HepG2 (cell line): ENCODE data around the gene NELFCD. TPM values are rescaled to one million over a fixed set of nuclear protein-coding genes. Genes with fewer than 3 reads are reported as not detected.

Source experiments
- CBX5 ChIP-seq: sonication (generic); formaldehyde crosslinking; IDR thresholded peaks from 2 replicates; pipeline ENCODE4 v1.4.0; 2020; ENCODE audit warnings: missing genetic modification reagents, borderline replicate concordance
- FOXM1 ChIP-seq: sonication (generic); formaldehyde crosslinking; IDR thresholded peaks from 2 replicates; pipeline ENCODE4 v1.5.0; 2020; ENCODE audit warnings: missing genetic modification reagents
- GFI1 ChIP-seq: sonication (generic); formaldehyde crosslinking; IDR thresholded peaks from 2 replicates; pipeline ENCODE4 v1.5.0; 2020; ENCODE audit warnings: missing genetic modification reagents, mild to moderate bottlenecking, borderline replicate concordance
- IKZF5 ChIP-seq: IDR thresholded peaks from 2 replicates; pipeline ENCODE4 v1.6.1; 2018; ENCODE audit warnings: missing genetic modification reagents, mild to moderate bottlenecking, missing compliant biosample characterization
- LBX2 ChIP-seq: sonication (generic); formaldehyde crosslinking; IDR thresholded peaks from 2 replicates; pipeline ENCODE4 v1.5.0; 2020; ENCODE audit warnings: missing genetic modification reagents, mild to moderate bottlenecking, borderline replicate concordance
- POGZ ChIP-seq: sonication (generic); formaldehyde crosslinking; IDR thresholded peaks from 2 replicates; pipeline ENCODE4 v1.4.0; 2020; ENCODE audit warnings: mild to moderate bottlenecking, missing genetic modification reagents
- RAD51 ChIP-seq: fragments of 450-650 bp; IDR thresholded peaks from 2 replicates; pipeline ENCODE4 v1.6.1; 2016; ENCODE audit warnings: borderline replicate concordance
- RFXANK ChIP-seq: IDR thresholded peaks from 2 replicates; pipeline ENCODE4 v1.6.1; 2016
- RORA ChIP-seq: sonication (generic); formaldehyde crosslinking; IDR thresholded peaks from 2 replicates; pipeline ENCODE4 v1.5.0; 2020; ENCODE audit warnings: mild to moderate bottlenecking, missing genetic modification reagents, moderate library complexity
- SUZ12 ChIP-seq: fragments of 150-350 bp; IDR thresholded peaks from 2 replicates; pipeline ENCODE4 v1.6.1; 2014; ENCODE audit warnings: low read depth, low read length
- TERF1 ChIP-seq: sonication (generic); formaldehyde crosslinking; IDR thresholded peaks from 2 replicates; pipeline ENCODE4 v1.8.0; 2022; ENCODE audit warnings: mild to moderate bottlenecking, missing genetic modification reagents, moderate library complexity
- USF2 ChIP-seq, 2 experiments: sonication (generic) in 1 of 2; formaldehyde crosslinking in 1 of 2; IDR thresholded peaks; 2 replicates each; pipeline versions ENCODE4 v1.5.1 to v1.6.1; 2011 to 2020; ENCODE audit warnings: borderline replicate concordance in 1 of 2, low read depth in 1 of 2, low read length in 1 of 2, mild to moderate bottlenecking in 1 of 2, missing genetic modification reagents in 1 of 2, moderate library complexity in 1 of 2
- YY1 ChIP-seq: IDR thresholded peaks from 2 replicates; pipeline ENCODE4 v1.6.1; 2011; ENCODE audit warnings: low read length, low read depth, moderate library complexity, mild to moderate bottlenecking; ENCODE audit not compliant: insufficient read depth, insufficient replicate concordance
- ZBTB21 ChIP-seq: sonication (generic); formaldehyde crosslinking; IDR thresholded peaks from 2 replicates; pipeline ENCODE4 v1.4.0; 2020; ENCODE audit warnings: missing genetic modification reagents
- ZBTB25 ChIP-seq: IDR thresholded peaks from 2 replicates; pipeline ENCODE4 v1.6.1; 2018; ENCODE audit warnings: missing genetic modification reagents
- ZBTB8A ChIP-seq: sonication (generic); formaldehyde crosslinking; IDR thresholded peaks from 2 replicates; pipeline ENCODE4 v1.4.0; 2020; ENCODE audit warnings: mild to moderate bottlenecking, low read depth, missing genetic modification reagents, borderline replicate concordance
- ZNF281 ChIP-seq: sonication (generic); formaldehyde crosslinking; IDR thresholded peaks from 2 replicates; pipeline ENCODE4 v1.4.0; 2020; ENCODE audit warnings: missing genetic modification reagents, borderline replicate concordance
- ZNF546 ChIP-seq: sonication (generic); formaldehyde crosslinking; conservative IDR thresholded peaks from 2 replicates; pipeline ENCODE4 v1.8.1; 2023; ENCODE audit warnings: mild to moderate bottlenecking, missing genetic modification reagents
- ZNF891 ChIP-seq: sonication (generic); formaldehyde crosslinking; IDR thresholded peaks from 2 replicates; pipeline ENCODE4 v1.5.0; 2020; ENCODE audit warnings: mild to moderate bottlenecking, missing genetic modification reagents
- polyA plus RNA-seq, 8 experiments: library from polyadenylated mRNA; depleted of rRNA in 3 of 8; stranded (reverse) in 7 of 8; unstranded in 1 of 8; fragments of >200 nt; fragmentation: Illumina TruSeq in 4 of 8; extraction: Trizol in 4 of 8; gene quantifications; 2 replicates each; pipeline versions ENCODE4 v1.2.1 to v1.2.3, GENCODE V29; 2011 to 2016; ENCODE audit warnings: low read depth in 4 of 8, missing spikeins in 1 of 8, mixed read lengths in 1 of 8; ENCODE audit not compliant: insufficient read depth in 1 of 8
- total RNA-seq, 5 experiments: library from RNA; depleted of rRNA; stranded (reverse); fragments of >200 nt; fragmentation: Illumina TruSeq; extraction: Trizol; gene quantifications; 2 replicates each; pipeline ENCODE4 v1.2.3, GENCODE V29; 2016; ENCODE audit warnings: low read depth in 1 of 5

NELFCD gene
- total and polyA plus RNA-seq, 2 of the 13 experiments (the other 11 are each of a cell fraction or from before 2014, with no cell fraction given), result 159 to 203 TPM

- TF ChIP-seq ZNF281 (CRISPR knock-in tag) (0 out of 2 replicates have a peak, but pooled peaks have one; percentile 38), POGZ (CRISPR knock-in tag) (peak; percentile 48), IKZF5 (CRISPR knock-in tag) (peak; percentile 33; the same call in 1 of the 2 replicates), FOXM1 (CRISPR knock-in tag) (no peak), CBX5 (CRISPR knock-in tag) (no peak), ZBTB25 (no peak), ZBTB21 (CRISPR knock-in tag) (no peak), SUZ12 (no peak), RFXANK (CRISPR knock-in tag) (no peak), RAD51 (no peak), RORA (CRISPR knock-in tag) (no peak), ZNF891 (CRISPR knock-in tag) (no peak), USF2 (IDR thresholded peaks at IDR 0.05; ENCODE audit: low read depth, low read length) (no peak), USF2 (CRISPR knock-in tag; IDR thresholded peaks at IDR 0.05; ENCODE audit: borderline replicate concordance) (no peak), YY1 (no peak), LBX2 (CRISPR knock-in tag) (no peak), ZNF546 (CRISPR knock-in tag) (no peak), TERF1 (CRISPR knock-in tag) (no peak), GFI1 (CRISPR knock-in tag) (no peak), ZBTB8A (CRISPR knock-in tag) (no peak)
Observed at GRCh38 chr20:59010995-59011873, 30.2 kb downstream of the NELFCD start (continued).
